Fibroblast of mammary gland (primary cell): Measurements from ENCODE around the gene IL4I1.

Source experiments
- DNase-seq: peaks from one replicate; pipeline ENCODE4 v3.0.0-alpha.2; 2010; ENCODE audit warnings: low read depth
- H3K4me3 ChIP-seq: 2 replicates; pipeline ENCODE4 v1.5.1; 2011; ENCODE audit warnings: low read depth, mild to moderate bottlenecking, low read length, moderate library complexity; ENCODE audit not compliant: control insufficient read depth
- CTCF ChIP-seq: conservative IDR thresholded peaks from 2 replicates; pipeline ENCODE4 v1.5.1; 2011; ENCODE audit warnings: low read depth, low read length, inconsistent platforms; ENCODE audit not compliant: control insufficient read depth, insufficient read depth

IL4I1 gene

GRCh38 chr19:49866933-49867782 lies 29.5 kb downstream of the IL4I1 start, which contains the start of gene PNKP:
PNKP (minus strand) TSS chr19:49867576; CDS start chr19:49867204, 372 bp downstream.
- DNase-seq = peak; percentile 87
- no peak for TF ChIP-seq CTCF
- H3K4me3 ChIP-seq = peak within 1 kb of the TSS; percentile 68

DNA sequence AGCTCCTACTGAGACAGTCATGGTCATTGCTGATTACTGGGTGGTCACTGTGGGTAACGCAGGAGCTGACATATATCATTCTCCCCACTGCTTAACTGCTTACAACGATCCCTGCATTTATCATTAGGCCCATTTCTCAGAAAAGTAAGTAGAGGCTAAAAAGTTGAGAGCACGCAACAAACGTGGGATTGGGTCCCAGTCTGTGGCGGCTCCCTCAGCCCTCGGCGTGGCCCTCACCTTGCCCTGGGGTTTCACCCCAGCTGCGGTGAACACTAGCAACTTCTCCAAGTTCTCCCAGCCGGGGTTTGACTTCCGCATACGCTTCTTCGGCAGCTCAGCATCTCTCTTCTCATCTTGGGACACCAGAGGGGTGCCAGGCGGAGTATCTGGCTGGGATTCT lies 31.8 kb downstream of the IL4I1 start:
- no peak overlapping the region for H3K4me3 ChIP-seq
- DNase-seq = no peak
- no peak for TF ChIP-seq CTCF

GRCh38 chr19:49863935-49864320 lies 32.8 kb downstream of the IL4I1 start:
- TF ChIP-seq CTCF = no peak
- no peak overlapping the region for H3K4me3 ChIP-seq
- DNase-seq = no peak

- H3K4me3 ChIP-seq = no peak overlapping the region
- no peak for TF ChIP-seq CTCF
- no peak for DNase-seq
Measured at GRCh38 chr19:49863254-49863934, 33.3 kb downstream of the IL4I1 start.

DNA sequence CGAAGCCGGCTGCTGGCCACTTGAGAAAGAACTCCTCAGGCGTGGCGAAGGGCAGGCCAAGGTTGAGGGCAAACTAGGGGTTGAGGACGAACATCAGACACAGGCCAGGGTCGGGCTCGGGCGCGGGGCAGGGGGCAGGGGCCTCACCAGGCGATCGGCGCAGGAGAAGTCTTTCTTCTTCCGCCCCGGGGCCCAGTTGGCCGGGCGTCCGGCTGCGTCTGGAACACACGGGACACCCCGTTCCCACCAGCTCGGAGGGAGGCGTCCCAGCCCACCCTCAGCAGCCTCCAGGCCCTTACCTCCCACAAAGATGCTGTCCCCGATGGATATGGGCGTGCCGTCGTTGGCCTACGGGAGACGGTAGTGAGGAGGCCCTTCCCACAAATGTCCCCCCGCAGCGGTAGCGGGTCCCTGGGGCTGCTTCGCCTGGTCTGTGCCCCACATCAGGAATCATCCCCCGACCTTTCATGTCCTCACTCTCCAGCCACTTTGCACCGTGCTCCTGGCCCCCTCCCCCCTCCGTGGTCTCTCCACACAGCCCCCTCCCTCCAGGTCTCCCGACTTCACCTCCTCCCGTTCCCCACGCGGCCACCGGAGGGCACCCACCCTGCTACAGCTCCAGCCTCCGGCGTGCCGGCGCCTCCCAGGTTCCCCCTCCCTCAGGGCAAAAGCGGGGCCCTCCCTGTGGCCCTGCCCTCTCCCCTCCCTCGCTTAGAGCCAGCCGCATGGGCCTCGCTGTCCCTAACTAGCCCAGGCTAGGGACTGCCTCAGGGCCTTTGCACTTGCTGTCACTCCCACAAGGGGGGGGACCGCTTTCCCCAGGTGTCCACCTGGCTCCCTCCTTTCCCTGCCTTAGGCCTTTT lies 34.1 kb downstream of the IL4I1 start:
- peak; percentile 20 for TF ChIP-seq CTCF
- H3K4me3 ChIP-seq = no peak overlapping the region
- DNase-seq = no peak
